Left renal cortex interstitium (tissue), 4 donors: ENCODE measurements around the gene HAUS5. TPM values are rescaled to one million over a fixed set of nuclear protein-coding genes. Genes with fewer than 3 reads are reported as not detected.

Experiments used
- DNase-seq, 4 donors: peaks; one replicate each; pipeline ENCODE4 v3.0.0-alpha.2; 2013; ENCODE audit warnings: low read depth in 4 of 4, low spot score in 2 of 4, missing footprints in 1 of 4
- polyA plus RNA-seq, 4 donors: library from polyadenylated mRNA; unstranded; fragments of 120-200 nt; gene quantifications; one replicate each; pipeline ENCODE4 v1.2.1, GENCODE V29; 2013; ENCODE audit not compliant: insufficient read length in 4 of 4

HAUS5 gene
- polyA plus RNA-seq, 4 donors = 18.2 to 30.9 (median 26.9) TPM

DNA sequence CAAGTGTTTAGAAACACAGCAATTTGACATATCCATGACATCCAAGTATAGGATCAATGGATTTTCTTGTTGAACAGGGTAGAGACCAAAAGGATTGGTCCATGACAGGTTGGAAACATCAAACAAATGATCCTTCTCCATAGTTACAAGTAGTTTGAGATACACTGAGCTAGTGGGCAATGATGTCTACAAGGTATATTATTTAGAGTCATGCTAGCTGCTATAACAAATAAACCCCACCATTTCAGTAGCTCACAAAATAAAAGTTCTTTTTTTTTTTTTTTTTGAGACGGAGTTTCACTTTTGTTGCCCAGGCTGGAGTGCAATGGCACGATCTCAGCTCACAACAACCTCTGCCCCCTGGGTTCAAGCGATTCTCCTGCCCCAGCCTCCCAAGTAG is 4.9 kb upstream of the HAUS5 start:
- DNase-seq = no peak

DNA sequence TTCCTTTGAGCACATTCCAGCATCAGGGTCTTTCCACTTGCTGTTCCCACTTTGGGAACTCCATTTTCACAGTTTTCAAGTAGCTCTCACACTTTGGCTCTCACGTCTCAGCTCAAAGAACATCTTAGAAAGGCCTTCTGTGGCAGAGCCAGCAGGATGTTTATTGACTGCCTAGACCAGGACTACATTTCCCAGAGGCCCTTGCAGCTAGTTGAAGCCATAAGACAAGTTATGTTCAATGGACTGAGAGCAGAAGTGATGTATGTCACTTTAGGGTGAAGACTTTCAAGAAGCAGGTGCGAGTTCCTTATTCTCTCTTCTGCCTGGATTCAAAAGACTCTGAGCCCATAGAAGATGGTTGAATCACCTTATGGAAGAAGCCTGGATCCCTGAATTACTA is 4.3 kb upstream of the HAUS5 start:
- no peak for DNase-seq

DNA sequence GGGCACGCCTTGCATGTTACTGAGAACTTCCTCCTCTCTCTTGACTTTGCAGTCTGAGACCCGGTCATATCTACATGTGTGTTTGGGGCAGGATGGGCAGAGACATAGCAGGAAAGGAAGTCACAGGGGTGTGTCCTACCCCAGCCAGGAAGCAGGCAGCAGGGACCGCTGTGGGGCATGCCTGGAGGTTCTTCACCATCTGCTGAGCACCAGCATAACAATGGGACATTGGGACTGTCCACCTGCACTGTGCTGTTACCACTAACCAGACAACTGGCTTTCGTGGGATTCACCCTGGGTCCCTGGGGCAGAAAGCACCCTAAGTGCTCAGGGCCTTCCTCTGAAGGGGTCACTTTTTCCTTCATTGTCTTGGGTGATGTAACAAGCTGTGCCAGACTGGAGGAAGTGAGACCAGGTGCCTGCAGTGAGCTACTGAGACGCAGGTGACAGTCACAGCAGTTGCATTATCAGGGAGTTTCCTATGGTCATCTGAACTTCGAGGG is 2.6 kb upstream of the HAUS5 start:
- DNase-seq = no peak

DNA sequence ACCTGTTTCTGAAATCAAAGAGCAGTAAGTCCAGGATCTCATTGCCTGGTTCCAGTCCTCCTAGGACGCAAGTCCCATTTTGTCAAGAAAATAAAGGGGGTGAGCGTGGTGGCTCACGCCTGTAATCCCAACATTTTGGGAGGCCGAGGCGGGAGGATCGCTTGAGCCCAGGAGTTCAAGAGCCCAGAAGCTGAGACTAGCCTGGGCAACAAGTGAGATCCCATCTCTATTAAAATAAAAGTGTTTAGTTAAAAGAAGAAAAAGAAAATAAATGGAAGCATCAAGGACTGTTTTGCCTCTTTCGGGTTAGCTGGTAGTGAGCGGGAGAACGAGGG is 344 bp upstream of the HAUS5 start:
- no peak for DNase-seq

DNA sequence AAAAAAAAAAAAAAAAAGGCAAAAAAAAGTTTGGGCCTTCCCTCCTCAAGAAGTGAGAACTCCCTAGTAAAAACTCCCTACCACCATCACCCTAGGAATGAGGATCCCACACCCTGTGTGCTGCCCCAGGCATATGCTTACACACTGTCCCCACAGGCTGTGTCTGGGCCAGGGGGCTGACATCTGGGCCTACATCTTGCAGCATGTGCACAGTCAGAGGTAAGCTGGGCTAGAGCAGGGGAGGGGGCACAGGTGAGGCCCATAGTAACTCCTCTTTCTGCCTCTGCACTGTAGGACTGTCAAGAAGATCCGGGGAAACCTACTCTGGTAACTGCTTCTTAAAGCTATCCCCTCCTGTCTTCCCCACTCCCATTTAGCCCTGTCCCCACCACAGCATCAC is 1.0 kb downstream of the HAUS5 start:
- DNase-seq = no peak

DNA sequence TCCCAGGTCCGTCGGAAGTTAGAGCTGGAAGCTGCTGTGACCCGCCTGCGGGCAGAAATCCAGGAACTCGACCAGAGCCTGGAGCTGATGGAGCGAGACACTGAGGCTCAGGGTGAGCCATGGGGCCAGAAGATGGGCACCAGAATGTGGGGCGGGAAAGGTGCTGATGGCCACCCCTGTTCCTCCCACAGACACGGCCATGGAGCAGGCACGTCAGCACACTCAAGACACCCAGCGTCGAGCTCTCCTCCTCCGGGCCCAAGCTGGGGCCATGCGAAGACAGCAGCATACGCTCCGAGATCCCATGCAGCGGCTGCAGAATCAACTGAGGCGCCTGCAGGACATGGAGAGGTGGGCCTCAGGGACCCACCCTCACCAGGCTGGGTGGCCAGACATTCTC is 2.5 kb downstream of the HAUS5 start:
- no peak for DNase-seq

DNA sequence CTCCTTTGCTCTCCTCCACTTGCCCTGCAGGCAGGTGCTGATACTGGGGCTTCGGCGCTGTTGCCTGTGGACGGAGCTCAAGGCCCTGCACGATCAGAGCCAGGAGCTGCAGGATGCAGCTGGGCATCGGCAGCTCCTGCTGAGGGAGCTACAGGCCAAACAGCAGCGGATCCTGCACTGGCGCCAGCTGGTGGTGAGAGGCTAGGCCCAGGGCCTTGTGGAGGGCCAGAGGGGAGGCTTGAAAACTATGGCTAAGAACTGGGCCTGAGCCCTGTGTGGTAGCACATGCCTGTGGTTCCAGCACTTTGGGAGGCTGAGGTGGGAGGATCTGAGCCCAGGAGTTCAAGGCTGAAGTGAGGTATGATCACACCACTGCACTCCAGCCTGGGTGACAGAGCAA is 6.3 kb downstream of the HAUS5 start:
- no peak for DNase-seq

DNA sequence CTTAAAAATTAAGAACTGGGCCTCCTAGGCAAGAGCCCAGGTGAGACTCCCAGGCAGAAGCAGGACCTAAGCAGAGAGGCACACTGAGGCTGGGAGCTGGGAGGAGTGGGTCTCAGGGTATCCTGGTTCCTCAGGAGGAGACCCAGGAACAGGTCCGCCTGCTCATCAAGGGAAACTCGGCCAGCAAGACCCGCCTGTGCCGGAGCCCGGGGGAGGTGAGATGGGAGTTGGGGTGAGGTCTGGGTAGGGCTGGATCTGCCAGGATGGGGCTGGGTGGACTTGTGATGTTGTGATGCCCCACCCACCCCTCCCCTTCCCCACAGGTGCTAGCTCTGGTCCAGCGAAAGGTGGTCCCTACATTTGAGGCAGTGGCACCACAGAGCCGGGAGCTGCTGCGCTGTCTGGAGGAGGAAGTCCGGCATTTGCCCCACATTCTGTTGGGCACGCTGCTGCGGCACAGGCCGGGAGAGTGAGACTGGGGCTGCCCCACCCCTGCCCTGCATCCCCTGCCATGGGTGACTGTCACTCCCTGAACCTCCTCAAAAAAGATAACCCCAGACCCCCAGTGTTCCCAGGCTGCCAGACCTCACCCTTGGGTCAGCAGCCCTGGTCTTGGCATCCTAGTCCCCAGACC is 6.9 kb downstream of the HAUS5 start:
- no peak for DNase-seq

DNA sequence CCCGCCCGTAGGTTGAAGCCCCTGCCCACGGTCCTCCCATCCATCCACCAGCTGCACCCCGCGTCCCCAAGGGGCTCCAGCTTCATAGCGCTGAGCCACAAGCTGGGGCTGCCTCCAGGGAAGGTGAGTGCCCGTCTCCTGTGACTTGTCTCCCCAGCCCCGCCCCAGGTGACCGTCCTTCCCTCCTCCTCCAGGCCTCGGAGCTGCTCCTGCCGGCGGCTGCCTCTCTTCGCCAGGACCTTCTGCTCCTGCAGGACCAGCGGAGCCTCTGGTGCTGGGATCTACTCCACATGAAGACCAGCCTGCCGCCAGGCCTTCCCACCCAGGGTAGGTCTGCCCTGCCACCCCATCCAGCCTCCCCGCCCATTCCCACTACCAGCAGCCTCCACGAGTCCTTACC is 7.5 kb downstream of the HAUS5 start:
- no peak for DNase-seq

DNA sequence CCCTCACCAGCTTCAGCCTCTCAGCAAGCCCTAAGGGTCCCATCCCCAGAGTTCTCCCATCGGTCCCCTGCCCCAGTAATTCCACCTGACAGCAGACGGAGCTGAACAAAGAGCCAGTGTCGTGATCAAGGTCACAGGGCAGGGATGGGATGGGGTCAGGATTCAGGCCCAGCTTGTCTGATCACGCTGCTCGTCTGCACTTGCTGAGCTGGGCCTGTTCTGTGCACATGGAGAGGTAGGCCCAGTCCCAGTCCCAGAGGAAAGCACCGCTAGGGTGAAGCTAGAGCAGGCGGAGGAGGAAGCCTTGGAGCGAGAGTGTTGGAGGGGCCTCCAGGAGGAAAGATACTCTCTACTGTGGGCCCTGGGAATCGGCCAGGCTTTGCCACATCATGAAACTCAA is 9.2 kb downstream of the HAUS5 start:
- no peak for DNase-seq

DNA sequence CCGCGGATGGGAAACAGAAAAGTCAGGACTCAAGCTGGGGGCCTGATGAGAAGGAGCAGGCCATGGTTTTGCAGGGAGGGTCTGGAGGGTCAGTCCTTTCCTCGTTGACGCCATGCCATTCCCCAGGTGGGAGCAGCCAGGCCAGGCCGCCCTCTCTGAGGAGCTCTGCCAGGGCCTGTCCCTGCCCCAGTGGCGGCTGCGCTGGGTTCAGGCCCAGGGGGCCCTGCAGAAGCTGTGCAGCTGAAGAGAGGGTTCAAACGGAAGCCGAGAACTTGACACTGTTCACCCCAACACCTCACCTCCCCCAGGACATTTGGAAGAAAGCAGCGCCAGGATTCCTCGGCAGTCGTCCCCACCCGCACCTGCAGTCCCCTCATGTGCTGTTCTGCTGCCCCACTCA is 10.2 kb downstream of the HAUS5 start:
- DNase-seq = no peak

DNA sequence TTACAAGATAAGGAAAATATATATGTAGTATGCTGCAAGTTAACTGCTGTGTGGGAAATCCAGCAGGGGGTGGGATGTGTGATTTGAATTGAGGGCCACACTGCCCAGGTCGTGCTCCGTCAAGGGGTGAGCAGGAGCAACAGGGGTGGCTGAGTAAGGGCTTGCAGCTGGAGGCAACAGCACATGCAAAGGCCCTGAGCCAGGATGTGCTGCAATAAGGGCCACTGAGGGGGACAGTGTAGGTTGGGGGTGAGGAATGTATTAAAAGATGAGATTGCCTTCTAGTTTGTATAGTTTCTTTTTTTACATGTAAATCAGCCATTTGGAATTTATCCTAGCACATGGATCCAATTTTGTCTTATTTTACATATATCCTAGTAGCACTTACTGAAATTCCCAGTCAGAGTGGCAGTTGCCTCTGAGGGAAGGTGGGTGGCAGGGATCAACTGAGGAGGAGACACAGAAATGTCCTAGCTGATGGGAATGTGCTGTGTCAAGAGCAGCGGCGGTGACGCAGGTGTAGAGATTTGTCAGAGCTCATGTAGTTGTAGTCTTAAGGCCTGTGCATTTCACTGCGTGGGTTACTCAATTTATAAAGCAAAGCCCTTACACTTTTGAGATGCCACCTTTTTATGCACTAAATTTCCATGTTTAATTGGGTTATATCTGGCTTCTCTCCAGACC is 10.9 kb downstream of the HAUS5 start:
- DNase-seq = no peak

DNA sequence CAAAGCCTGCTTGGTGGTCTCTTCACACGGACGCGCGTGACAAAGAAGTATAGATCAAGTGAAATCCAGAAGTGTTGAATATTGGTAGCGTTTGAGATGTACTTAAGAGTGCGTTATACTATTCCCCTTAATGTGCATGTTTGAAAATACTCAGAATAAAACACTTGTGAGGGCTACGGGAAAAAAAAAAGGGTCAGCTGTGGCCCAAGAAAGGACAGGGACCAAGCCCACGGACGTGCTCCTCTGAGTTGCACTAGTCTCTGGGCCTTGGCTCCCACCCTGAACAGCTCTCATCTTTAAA is 15.7 kb downstream of the HAUS5 start:
- no peak for DNase-seq

DNA sequence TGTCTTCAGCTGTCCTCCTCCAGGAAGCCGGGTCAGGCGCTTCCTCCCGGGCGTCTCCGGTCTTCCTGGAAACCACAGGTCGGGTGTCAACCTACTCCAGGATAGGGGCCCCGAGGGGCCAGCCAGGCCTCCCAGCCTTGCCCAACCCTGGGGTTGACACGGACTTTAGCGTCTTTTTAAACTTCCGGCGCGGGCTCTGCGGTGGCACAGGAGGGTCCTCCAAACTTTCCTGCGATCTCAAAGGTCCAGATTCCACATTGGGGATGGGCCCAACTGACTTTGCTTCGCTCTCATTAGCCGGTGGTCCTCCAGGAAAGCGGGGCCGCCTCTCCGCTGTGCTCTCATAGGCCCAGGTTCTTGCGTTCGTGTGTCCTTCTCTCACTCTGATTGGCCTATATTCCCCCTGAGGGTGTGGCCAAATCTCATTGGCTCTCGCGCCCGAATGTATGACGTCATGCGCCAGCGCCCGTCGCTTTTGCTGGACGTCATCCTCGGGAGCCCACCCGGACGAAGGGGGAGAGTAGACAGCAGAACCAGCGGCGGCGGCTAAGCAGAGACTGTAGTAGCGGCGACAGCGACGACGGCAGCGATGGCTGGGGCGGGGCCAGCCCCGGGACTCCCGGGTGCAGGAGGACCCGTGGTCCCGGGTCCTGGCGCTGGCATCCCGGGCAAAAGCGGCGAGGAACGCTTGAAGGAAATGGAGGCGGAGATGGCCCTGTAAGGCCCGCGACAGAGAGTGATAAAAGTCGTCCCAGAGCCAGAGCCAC is 16.2 kb downstream of the HAUS5 start, which contains the start of gene RBM42:
TSS of gene RBM42 (plus strand) at position 472 of the 767 bp plus-strand sequence. CDS start at position 590, 118 bp downstream.
- DNase-seq = peak; percentile 96 to 99 (median 98)

DNA sequence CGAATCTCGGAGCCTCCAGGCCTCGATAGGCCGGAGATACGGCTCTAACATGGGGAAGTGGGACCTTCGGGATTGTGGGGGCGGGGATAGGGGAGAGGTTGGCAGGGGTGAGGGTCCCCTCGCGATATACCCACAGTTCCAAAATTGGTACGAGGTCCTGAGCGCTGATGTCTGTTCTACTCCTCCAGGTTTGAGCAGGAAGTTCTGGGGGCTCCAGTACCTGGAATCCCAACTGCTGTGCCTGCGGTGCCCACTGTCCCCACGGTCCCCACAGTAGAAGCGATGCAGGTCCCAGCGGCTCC is 16.7 kb downstream of the HAUS5 start:
- DNase-seq = no peak

DNA sequence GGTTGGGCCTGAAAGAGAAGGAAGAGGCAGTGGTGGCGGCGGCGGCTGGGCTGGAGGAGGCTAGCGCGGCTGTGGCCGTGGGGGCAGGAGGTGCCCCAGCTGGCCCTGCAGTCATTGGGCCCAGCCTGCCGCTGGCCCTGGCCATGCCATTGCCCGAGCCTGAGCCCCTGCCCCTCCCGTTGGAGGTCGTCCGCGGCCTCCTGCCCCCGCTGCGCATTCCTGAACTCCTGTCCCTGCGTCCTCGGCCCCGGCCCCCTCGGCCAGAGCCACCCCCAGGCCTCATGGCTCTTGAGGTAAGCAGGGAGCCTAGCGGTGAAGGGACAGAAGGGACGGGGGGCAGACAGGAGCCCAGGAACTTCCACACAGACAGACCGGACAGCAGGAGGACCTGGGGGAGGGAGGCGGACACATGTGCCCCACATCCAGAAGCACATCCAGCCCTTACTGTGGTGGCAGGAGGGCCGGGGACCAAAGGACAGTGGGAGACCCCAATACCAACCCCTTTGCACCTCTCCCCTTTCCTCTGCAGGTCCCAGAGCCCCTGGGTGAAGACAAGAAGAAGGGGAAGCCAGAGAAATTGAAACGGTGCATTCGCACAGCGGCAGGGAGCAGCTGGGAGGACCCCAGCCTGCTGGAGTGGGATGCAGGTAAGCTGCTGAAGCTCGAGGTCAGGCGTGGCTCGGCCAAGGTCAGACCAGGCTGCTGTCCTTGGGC is 21.3 kb downstream of the HAUS5 start:
- DNase-seq = no peak

DNA sequence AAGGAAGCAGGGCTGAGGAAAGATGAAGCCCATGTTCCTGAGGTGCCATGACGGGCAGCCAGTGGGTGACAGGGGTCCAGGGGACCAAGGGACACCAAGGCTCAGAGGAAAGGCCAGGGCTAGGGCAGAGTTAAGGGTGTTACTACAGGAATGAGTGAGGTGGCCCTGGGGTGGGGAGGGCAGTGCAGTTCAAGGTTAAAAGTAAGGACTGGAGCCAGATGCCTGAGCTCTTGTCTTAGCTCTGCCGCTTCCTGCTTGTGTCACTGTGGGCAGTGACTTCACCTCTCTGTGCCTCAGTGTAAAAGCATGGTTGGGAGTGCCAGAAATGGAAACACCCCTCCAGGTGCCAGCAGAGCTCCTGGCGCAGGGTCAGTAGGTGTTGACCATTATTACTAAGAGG is 24.1 kb downstream of the HAUS5 start:
- DNase-seq = no peak

DNA sequence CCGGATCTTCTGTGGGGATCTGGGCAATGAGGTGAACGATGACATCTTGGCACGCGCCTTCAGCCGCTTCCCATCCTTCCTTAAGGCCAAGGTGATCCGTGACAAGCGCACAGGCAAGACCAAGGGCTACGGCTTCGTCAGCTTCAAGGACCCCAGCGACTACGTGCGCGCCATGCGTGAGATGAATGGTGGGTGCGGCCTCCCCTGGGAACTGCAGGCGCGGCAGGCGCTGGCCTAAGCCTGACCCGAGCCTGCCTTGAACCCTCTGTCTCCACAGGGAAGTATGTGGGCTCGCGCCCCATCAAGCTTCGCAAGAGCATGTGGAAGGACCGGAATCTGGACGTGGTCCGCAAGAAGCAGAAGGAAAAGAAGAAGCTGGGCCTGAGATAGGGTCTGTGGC is 24.6 kb downstream of the HAUS5 start:
- DNase-seq = no peak

DNA sequence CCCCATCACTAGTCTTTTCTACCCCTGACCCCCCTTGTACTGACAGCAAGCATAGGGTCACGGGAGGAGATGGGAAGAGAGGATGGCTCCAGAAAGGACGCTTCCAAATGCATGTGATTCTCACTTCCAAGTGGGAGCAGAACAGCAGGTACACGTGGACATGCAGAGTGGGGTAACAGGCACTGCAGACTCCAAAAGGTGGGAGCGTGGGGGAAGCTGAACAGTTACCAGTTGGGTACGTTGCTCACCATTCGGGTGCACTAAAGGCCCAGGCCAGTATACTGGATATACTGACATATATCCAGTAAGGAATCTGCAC is 26.7 kb downstream of the HAUS5 start:
- no peak for DNase-seq

DNA sequence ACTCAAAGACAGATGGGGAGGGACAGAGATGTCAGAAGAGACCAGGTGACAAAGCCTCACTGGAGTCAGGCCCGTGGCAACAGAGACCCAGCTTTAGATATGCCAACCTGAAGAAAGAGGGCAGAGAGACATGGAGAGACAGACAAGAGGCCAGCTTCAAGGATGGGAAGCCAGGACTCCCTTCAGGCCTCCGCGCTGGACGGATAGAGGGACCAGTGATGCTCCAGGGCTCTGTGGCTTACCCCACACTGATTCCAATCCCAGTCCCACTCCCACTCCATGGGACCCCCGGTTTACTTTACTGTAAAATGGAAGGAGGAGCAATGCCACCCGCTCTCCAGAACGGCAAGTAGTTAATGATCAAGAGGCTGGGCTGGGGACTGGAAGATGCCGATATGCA is 27.3 kb downstream of the HAUS5 start:
- DNase-seq = no peak

DNA sequence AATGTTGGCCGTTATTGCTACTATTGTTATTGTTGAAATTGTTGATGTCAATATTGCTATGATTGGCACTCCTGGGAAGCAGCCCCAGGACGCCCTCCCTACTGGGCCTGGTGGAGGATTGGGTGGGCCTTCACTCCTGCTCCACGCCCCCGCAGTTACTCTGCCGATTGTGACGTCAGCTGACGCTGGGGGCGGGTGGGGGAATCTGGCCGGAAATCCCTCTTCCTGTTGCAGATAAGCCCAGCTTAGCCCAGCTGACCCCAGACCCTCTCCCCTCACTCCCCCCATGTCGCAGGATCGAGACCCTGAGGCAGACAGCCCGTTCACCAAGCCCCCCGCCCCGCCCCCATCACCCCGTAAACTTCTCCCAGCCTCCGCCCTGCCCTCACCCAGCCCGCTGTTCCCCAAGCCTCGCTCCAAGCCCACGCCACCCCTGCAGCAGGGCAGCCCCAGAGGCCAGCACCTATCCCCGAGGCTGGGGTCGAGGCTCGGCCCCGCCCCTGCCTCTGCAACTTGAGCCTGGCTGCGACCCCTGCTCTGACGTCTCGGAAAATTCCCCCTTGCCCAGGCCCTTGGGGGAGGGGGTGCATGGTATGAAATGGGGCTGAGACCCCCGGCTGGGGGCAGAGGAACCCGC is 29.1 kb downstream of the HAUS5 start, which contains the start of gene ETV2:
TSS of gene ETV2 (plus strand) at position 231 of the 637 bp plus-strand sequence. CDS start 716 bp downstream, outside the sequence.
- DNase-seq = no peak
